ENCODE measurements around the gene USP34.

DNA sequence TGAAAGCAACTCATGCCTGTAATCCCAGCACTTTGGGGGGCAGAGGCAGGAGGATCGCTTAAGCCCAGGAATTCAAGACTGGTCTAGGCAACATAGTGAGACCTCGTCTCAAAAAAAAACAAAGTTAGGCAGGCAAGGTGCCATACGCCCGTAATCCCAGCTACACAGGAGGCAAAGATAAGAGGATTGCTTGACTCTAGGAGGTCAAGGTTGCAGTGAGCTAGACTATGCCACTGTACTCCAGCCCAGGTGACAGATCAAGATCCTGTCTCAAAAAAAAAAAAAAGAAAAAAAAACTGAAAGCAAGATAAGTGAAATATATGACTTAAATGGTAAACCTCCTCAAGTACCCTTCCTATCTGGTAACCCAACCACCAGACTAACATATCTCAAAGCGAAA is 59.8 kb downstream of the USP34 start:
- TF ChIP-seq, protein P1, sequence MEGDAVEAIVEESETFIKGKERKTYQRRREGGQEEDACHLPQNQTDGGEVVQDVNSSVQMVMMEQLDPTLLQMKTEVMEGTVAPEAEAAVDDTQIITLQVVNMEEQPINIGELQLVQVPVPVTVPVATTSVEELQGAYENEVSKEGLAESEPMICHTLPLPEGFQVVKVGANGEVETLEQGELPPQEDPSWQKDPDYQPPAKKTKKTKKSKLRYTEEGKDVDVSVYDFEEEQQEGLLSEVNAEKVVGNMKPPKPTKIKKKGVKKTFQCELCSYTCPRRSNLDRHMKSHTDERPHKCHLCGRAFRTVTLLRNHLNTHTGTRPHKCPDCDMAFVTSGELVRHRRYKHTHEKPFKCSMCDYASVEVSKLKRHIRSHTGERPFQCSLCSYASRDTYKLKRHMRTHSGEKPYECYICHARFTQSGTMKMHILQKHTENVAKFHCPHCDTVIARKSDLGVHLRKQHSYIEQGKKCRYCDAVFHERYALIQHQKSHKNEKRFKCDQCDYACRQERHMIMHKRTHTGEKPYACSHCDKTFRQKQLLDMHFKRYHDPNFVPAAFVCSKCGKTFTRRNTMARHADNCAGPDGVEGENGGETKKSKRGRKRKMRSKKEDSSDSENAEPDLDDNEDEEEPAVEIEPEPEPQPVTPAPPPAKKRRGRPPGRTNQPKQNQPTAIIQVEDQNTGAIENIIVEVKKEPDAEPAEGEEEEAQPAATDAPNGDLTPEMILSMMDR (IDR thresholded peaks at IDR 0.05 in 2 of 3, conservative IDR thresholded peaks at IDR 0.05 in 1 of 3; ENCODE audit: borderline replicate concordance in 1 of 3, insufficient read depth in 1 of 3, low read depth in 2 of 3, low read length in 2 of 3) = no peak
- TF ChIP-seq POLR2A (IDR thresholded peaks at IDR 0.05; ENCODE audit: borderline replicate concordance, extremely low read depth, insufficient read depth, insufficient read length) = no peak
- no peak for TF ChIP-seq CEBPB (IDR thresholded peaks at IDR 0.05; ENCODE audit: low read depth)
- no peak for TF ChIP-seq SP1 (IDR thresholded peaks at IDR 0.05; ENCODE audit: low read depth)
- no peak for TF ChIP-seq SIN3A (IDR thresholded peaks at IDR 0.05; ENCODE audit: low read depth)
- TF ChIP-seq, protein P2, sequence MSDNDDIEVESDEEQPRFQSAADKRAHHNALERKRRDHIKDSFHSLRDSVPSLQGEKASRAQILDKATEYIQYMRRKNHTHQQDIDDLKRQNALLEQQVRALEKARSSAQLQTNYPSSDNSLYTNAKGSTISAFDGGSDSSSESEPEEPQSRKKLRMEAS (IDR thresholded peaks at IDR 0.05) = no peak
- TF ChIP-seq POLR2AphosphoS5 (IDR thresholded peaks at IDR 0.05; ENCODE audit: low read depth, low read length) = no peak
- no peak for TF ChIP-seq YY1 (IDR thresholded peaks at IDR 0.05; ENCODE audit: extremely low read depth, insufficient replicate concordance, low read depth, low read length)
- no peak for TF ChIP-seq ZFX (IDR thresholded peaks at IDR 0.05)

Measured in HCT116 (cell line).